ENCODE measurements around the gene ZNF710. TPM values are rescaled to one million over a fixed set of nuclear protein-coding genes. Genes with fewer than 3 reads are reported as not detected.

The ZNF710 gene
- total RNA-seq, 2 experiments from 2014 or later: 15.4 to 16.7 TPM

DNA sequence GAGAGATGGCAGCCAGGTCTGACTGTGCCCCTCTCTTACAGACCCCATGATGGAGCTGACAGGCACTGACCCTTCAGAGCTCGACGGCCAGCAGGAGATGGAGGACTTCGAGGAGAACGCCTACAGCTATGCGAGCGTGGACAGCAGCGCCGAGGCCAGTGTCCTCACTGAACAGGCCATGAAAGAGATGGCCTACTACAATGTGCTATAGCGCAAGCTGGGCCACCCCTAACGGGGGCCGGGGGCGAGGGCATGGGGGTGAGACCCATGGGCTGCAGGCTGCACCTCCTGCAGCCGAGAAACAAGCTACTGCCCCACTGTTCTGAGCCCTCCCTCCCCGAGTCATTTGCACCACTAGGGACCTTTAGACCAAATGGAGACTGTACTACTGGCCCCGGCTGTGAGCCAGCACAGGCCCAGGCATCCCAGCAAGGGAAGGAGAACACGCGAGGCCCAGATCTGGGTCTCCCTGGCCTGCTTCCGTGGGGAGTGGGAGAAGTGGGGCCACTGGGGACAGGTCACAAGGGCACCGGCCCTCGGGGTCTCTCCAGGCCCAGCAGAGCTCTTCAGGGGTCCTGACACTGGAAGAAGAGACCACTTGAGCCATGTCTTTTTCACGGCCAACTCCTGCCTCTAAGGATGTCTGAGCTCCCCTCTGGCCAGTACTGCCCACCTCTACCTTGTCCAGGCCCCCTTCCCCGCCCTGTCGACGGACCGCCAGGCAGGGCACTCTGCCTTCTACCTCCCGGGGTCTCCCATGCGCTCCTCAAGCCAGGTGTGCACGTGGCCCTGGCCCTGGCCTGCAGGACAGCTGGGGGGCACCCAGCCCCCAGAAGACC lies 78.7 kb downstream of the ZNF710 start:
- ATAC-seq (ENCODE audit: low read depth) (peak; percentile 10), DNase-seq (no peak)
- Mint-ChIP-seq H3K27ac (no peak overlapping the region), H3K9me3 (no peaks in the 10 kb centered on the region), H3K4me3 (no peak overlapping the region), H3K27me3 (no peaks in the 10 kb centered on the region), H3K36me3 (peaks cover 5% of the 10 kb centered on the region), H3K4me1 (no peaks in the 10 kb centered on the region)
- POLR2A ChIA-PET: no interaction called here

DNA sequence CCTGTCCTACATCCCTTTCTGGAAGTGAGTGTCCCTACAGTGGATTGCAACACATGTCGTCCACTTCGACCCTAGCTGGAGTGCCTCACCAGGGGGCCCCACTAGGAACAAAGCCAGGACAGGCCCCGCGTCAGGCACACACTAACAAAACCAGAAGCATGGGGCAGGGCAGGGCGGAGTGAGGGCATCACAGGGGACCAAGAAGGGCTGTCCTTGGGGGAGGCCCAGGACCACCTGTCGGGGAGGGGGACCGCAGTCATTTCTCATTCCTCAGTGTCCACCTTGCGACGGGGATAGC lies 79.3 kb downstream of the ZNF710 start:
- DNase-seq (no peak), ATAC-seq (ENCODE audit: low read depth) (no peak)
- Mint-ChIP-seq H3K4me1 (no peaks in the 10 kb centered on the region), H3K36me3 (peaks cover 5% of the 10 kb centered on the region), H3K27me3 (no peaks in the 10 kb centered on the region), H3K4me3 (no peak overlapping the region), H3K9me3 (no peaks in the 10 kb centered on the region), H3K27ac (no peak overlapping the region)
- POLR2A ChIA-PET: no interaction called here

DNA sequence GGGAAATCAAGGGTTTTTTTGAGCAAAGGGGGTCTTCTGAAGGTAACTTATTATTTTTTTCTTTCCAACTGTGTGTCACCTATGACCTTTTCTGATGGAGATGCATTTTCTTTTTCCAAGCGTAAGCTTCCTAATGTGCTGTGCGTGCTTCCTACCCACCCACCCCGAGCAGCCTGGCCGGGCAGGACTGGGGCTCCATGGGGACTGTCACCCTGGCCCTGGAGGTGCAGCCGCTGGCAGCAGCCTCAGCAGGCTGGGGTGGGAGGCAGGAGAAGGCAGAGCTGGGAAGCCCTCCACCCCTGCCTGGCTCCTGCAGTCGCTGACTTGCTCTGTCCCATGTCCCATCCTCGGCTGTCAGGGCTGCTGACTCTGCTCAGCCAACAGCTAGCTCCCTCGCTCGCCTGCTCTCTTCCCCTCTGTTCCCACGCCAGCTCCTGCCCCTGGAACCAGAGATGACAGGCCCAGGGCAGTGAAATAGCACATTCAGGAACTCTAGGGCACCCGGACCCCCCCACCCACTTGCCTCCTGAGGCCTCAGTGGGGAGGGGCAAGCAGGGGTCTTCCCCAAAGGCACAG lies 79.8 kb downstream of the ZNF710 start:
- Mint-ChIP-seq H3K4me3 (no peak overlapping the region), H3K9me3 (no peaks in the 10 kb centered on the region), H3K4me1 (no peaks in the 10 kb centered on the region), H3K27ac (peak overlapping the region; percentile 48), H3K27me3 (no peaks in the 10 kb centered on the region), H3K36me3 (peaks cover 5% of the 10 kb centered on the region)
- no peak for ATAC-seq (ENCODE audit: low read depth)
- POLR2A ChIA-PET: no interaction called here
- no peak for DNase-seq

DNA sequence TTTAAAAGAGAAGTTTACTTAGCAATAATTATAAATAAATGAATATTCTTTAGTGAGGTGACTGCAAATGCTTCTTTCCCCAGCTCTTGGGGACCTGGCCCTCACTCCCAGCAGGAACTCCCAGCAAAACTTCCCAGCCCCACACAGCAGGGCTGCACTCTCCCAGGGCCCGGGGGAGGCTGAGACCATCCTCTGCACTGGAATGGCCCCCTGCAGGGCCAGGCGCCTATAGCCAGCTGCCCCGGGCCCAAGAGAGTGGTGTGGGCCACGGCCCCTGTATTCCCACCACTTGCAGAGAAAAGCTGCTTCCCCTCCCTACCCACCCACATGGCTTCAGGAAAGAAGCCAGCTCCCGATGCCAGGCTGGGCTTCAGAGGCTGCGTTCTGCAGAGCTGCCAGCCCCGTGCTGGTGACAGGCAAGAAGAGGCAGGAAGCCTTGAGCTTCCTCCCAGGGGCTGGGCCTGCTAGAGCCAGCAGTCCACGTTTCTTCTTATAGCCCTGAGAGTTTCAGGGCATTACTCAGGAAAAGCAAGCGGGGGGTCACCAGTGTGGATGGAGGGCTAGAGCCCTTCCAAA lies 81.1 kb downstream of the ZNF710 start:
- no peak for ATAC-seq (ENCODE audit: low read depth)
- peaks cover 7% of the 10 kb centered on the region for H3K4me1 Mint-ChIP-seq
- peaks cover 12% of the 10 kb centered on the region for H3K36me3 Mint-ChIP-seq
- H3K9me3 Mint-ChIP-seq: no peaks in the 10 kb centered on the region
- H3K27me3 Mint-ChIP-seq: no peaks in the 10 kb centered on the region
- H3K4me3 Mint-ChIP-seq: no peak overlapping the region
- no peak for DNase-seq
- no peak overlapping the region for H3K27ac Mint-ChIP-seq
- POLR2A ChIA-PET: interaction anchor here (0.6 kb wide), 2 partner anchors 166 to 183 kb away, joined by 3 to 4 read pairs; no protein-coding TSS in a partner anchor

DNA sequence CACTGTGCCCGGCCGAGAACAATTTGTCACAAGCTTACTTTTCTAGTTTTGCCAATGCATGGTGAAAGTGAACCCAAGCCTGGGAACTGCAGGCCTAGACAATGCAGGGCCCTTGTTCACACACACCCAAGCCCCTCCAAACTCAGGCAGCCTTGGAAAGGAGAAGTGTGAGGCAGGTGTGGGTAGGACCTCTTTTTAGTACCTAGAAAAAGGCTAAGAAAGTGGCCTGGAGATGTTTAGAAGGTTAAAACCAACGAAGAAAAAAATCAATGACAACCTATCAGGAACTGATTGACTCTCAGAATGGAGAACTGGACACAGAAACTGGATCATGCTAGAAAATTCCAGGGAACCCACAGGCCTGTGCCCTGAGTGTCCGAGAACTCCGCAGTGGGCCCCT lies 82.3 kb downstream of the ZNF710 start:
- Mint-ChIP-seq H3K9me3 (no peaks in the 10 kb centered on the region), H3K27ac (no peak overlapping the region), H3K4me3 (no peak overlapping the region), H3K4me1 (peaks cover 7% of the 10 kb centered on the region), H3K36me3 (peaks cover 12% of the 10 kb centered on the region), H3K27me3 (no peaks in the 10 kb centered on the region)
- POLR2A ChIA-PET: no interaction called here
- ATAC-seq (ENCODE audit: low read depth) (no peak), DNase-seq (no peak)

DNA sequence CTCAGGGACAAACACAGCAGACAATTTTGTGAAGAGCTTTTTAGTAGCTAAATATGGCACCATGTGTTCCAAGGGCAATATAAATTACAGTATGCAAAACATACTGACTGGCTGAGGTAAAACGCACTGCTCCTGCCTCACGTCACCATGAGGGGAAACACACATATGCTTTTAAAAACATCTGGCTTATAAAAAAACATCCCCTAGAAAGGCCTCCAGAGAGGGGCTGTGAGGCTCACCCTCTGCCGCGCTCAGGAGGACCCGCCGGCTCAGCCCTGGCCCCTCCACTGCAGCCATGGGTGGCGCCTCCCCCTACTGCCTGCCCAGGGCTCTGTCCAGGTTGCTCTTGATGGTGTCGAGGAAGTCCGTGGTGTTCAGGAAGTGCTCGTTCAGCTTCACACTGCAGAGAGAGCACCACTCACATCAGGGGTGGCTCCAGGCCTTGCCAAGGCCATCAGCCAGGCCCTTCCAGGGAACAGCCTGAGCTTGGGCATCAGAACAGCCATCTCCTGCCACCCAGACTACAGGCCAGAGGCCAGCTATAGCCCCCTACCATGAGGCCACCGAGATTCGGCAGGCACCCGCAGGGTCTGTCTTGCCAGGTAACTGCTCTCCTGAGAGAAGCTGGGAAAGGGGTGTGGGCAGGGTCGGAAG lies 83.0 kb downstream of the ZNF710 start:
- Mint-ChIP-seq H3K4me1 (peaks cover 7% of the 10 kb centered on the region), H3K27me3 (no peaks in the 10 kb centered on the region), H3K9me3 (no peaks in the 10 kb centered on the region), H3K4me3 (no peak overlapping the region), H3K36me3 (peaks cover 12% of the 10 kb centered on the region), H3K27ac (no peak overlapping the region)
- POLR2A ChIA-PET: no interaction called here
- no peak for ATAC-seq (ENCODE audit: low read depth)
- no peak for DNase-seq

DNA sequence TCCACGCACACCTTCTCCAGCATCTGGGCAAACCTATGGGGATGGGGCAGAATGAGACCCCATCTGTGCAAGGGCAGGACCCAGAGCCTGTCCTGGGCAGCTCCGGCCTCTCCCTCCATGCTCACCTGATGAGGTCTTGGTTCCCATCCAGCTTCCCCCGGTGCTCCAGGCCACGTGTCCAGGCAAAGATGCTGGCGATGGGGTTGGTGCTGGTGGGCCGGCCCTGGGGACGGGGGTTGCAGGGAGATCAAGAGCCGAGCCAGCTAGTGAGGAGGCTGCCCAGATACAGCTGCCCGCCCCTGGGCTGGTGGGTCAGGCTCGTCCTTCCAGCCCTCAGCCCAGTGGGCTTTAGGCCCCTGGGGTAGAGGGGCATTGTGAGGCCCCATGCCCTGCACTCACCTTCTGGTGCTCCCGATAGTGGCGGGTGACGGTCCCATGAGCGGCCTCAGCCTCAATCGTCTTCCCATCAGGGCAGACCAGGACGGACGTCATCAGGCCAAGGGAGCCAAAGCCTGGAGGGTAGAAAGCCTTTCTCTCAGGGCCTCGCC lies 83.8 kb downstream of the ZNF710 start:
- no peak for ATAC-seq (ENCODE audit: low read depth)
- POLR2A ChIA-PET: interaction anchor here (1.0 kb wide), 1 partner anchor 191 kb away, joined by 3 read pairs; the partner anchor contains the start of gene AP3S2
- Mint-ChIP-seq H3K4me1 (peaks cover 9% of the 10 kb centered on the region), H3K27me3 (no peaks in the 10 kb centered on the region), H3K27ac (no peak overlapping the region), H3K36me3 (peaks cover 17% of the 10 kb centered on the region), H3K9me3 (no peaks in the 10 kb centered on the region), H3K4me3 (no peak overlapping the region)
- no peak for DNase-seq

DNA sequence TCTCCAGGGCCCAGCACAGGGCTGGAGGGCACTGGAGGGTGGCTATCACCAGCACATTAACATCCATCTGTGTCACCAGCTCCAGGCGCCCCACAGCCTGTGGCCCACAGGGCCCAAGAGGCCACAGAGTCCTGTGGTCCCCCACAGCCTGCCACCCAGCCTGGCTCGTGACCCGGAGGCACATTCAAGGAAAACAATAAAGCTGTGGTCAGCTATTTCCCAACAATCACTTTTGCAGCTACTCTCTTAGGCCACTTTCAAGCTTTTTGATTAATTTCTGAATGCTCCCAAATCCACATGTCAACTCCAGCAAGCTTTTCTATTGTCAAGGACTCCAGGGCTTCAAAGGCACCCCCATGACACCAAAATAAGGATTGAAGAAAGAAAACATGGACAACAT lies 84.4 kb downstream of the ZNF710 start:
- Mint-ChIP-seq H3K9me3 (no peaks in the 10 kb centered on the region), H3K36me3 (peaks cover 19% of the 10 kb centered on the region), H3K27ac (peak overlapping the region; percentile 51)

DNA sequence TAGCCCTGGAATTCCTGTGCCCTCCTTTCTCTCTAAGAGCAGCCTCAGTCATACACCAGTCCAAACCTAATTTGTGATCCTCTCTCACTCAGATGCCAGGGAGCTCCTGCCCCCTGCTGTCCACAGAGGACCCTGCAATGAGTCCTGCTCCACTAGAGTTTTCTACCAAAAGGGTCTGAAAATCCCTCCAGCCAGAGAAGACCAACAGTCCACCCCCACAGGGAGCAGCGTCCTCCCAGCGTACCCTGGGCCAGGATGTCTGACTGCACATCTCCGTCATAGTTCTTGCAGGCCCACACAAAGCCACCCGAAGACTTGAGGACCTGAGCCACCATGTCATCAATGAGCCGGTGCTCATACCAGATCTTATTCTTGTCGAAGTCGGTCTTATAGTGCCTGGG lies 85.7 kb downstream of the ZNF710 start:
- H3K4me1 Mint-ChIP-seq: peaks cover 9% of the 10 kb centered on the region
- no peaks in the 10 kb centered on the region for H3K9me3 Mint-ChIP-seq
- peaks cover 22% of the 10 kb centered on the region for H3K36me3 Mint-ChIP-seq
- DNase-seq (peak; percentile 62), ATAC-seq (ENCODE audit: low read depth) (peak; percentile 62)
- peak overlapping the region; percentile 51 for H3K27ac Mint-ChIP-seq
- no peaks in the 10 kb centered on the region for H3K27me3 Mint-ChIP-seq
- H3K4me3 Mint-ChIP-seq: no peak overlapping the region
- POLR2A ChIA-PET: no interaction called here

More for the DNA sequence above, 84.4 kb downstream of the ZNF710 start:
- POLR2A ChIA-PET: interaction anchor here (0.5 to 1.0 kb wide), 2 partner anchors 192 to 418 kb away, joined by 3 read pairs; partner anchors contain the start of gene AP3S2
- peaks cover 9% of the 10 kb centered on the region for H3K4me1 Mint-ChIP-seq
- no peak overlapping the region for H3K4me3 Mint-ChIP-seq
- H3K27me3 Mint-ChIP-seq: no peaks in the 10 kb centered on the region
- ATAC-seq (ENCODE audit: low read depth) (no peak), DNase-seq (no peak)

DNA sequence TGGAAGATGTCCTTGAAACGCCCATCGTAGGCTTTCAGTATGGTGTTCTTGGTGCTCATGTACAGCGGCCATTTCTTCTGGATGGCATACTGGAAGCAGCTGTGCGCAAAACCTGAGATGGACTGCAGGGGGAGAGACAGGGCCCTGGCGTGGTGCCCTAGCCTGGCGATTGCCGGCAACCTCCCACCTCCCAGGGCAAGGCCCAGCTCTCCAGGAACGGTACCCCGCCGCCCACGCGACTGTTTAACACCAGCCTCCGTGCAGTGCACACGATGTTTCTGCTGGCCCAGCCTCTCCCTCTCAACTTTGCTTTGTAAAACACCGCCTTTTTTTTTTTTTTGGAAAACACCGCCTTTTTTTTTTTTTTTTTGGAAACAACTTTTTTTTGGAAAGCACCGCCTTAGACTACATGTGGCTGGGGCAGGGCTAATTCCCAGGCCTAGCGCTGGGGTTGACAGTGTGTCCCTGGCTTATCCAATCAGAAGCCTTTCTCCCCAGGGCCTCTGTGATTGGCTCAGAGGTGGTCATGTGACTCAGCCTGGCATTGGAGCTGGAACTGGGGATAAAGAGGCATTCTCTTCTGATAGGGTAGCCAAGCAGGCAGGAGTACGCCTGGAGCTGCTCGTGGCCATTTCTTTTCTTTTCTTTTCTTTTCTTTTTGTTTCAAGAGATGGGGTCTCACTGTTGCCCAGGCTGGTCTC lies 86.5 kb downstream of the ZNF710 start:
- POLR2A ChIA-PET: no interaction called here
- Mint-ChIP-seq H3K9me3 (no peaks in the 10 kb centered on the region), H3K27me3 (no peaks in the 10 kb centered on the region), H3K4me3 (no peak overlapping the region), H3K4me1 (peaks cover 11% of the 10 kb centered on the region), H3K27ac (no peak overlapping the region), H3K36me3 (peaks cover 24% of the 10 kb centered on the region)
- DNase-seq (no peak), ATAC-seq (ENCODE audit: low read depth) (peak; percentile 34)

DNA sequence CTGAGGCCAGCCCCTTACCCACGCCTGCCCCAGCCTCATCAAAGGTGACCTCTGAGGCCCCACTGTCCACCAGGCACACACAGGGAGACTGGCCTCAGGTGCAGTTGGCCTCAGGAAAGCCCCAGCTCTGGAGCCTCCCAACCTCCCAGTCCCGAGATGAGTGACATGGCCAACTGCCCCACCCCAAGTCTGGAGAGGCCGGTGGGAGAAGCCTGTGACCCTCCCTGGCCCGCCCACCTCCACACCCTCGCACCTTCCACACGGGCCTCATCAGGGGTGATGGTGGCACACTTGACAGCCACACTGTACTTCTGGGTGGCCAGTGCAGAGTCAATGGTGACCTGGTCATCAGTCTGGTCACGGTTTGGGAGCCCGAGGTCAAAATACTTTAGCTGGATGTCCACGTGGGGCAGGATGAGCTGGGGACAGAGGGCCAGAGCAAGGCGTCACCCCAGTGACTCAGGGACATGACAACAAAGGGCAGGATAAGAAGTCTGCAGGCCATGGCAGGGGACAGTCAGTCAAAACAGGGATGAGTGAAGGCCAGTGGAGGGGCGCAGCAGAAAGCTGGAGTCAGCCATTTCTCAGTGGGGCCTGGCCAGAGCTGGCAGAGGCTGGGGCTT lies 89.2 kb downstream of the ZNF710 start:
- Mint-ChIP-seq H3K36me3 (peaks cover 35% of the 10 kb centered on the region), H3K9me3 (no peaks in the 10 kb centered on the region), H3K4me1 (peaks cover 22% of the 10 kb centered on the region), H3K27me3 (no peaks in the 10 kb centered on the region), H3K27ac (no peak overlapping the region), H3K4me3 (no peak overlapping the region)
- DNase-seq (no peak), ATAC-seq (ENCODE audit: low read depth) (no peak)
- POLR2A ChIA-PET: no interaction called here

DNA sequence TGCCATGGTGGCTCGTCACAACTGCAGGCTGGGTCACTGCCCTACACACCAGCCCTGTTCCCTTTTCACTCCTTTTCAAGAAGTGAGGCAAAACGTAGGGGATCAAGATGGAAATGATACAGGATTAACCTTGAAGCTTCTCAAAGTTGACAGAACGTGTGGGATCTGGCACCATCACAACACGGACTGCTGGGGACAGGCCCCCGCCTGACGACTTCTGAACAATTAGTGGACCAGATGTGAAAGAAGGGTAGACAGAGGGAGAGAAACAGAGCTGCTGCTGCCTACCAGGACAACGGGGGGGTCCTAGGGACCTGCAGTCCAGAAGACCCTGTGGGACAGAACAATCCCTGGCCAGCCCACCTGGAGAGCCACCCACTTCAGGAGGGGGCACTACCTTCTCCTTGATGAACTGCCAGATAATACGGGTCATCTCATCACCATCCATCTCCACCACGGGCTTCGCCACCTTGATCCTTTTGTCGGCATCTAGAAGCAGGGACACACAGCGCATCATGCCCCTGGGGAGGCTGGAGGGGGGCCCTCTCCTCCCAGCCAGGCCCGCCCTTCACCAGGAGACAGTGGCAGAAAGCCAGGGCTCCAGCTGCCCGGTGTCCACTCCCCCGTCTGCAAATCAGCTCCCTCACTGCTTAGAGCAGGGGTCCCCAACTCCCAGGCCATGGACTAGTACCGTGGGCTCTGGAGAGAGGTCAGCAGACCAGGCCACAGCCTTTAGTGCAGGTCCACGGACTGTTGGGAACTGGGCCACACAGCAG lies 90.2 kb downstream of the ZNF710 start:
- Mint-ChIP-seq H3K27me3 (no peaks in the 10 kb centered on the region), H3K4me3 (no peak overlapping the region), H3K9me3 (no peaks in the 10 kb centered on the region), H3K4me1 (peaks cover 30% of the 10 kb centered on the region), H3K36me3 (peaks cover 39% of the 10 kb centered on the region), H3K27ac (no peak overlapping the region)
- POLR2A ChIA-PET: no interaction called here
- no peak for ATAC-seq (ENCODE audit: low read depth)
- DNase-seq: no peak
